Cerebellar cortex (tissue), 1 donor: Measurements from ENCODE around the gene CNGA4.

ENCODE experiments used
- DNase-seq: peaks from one replicate; pipeline ENCODE4 v3.0.0-alpha.2; 2015; ENCODE audit warnings: low spot score

CNGA4 gene

GRCh38 chr11:6238902-6239301, at the start of gene CNGA4:
TSS of gene CNGA4 (plus strand) at chr11:6239089. CDS start at chr11:6239207, 118 bp downstream.
- no peak for DNase-seq

DNA sequence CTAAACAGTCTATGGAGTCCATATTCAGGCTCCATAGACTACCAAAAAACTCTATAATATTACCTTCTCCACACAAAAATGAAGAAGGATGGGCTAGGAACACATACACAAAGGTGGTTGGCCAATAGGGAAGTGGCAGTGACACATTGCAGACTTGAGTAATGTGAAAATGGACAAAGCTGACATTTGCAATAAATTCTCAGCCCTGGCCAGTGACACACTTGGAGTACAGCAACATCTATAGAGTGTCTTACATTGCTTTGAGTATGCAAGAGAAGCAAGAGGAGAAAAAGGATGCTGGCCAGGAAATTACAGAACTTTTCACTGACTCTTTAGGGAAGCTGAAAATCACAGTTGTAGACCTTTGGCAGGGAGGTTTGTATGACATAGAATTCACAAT, 47.1 kb upstream of the CNGA4 start:
- no peak for DNase-seq

DNA sequence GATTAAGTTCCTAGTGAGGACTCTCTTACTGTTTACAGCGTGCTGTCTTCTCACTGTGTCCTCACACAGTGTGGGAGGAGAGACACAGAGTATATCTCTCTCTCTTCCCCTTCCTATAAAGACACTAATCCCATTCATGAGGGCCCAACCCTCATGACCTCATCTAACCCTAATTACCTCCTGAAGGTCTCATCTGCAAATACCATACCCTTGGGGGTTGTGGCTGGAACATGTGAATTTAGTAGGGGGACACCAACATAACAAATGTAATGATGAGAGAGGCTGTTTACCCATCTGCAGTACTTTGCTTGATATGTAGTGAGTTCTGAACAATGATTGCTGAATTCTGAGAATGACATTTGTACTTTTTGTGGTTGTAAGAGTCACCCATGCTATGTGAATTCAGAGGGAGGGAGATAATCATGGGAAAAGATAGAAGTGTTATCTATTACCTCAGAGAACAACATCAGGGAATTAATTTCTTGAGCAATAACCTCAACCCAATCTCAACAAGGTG, 44.8 kb upstream of the CNGA4 start:
- no peak for DNase-seq

- DNase-seq, result no peak
Measured at GRCh38 chr11:6196396-6196795, 42.5 kb upstream of the CNGA4 start.

GRCh38 chr11:6197466-6198200, 41.3 kb upstream of the CNGA4 start:
- DNase-seq, result no peak

GRCh38 chr11:6199174-6199810, 39.6 kb upstream of the CNGA4 start, which contains the start of gene OR52W1:
TSS of gene OR52W1 (plus strand) at chr11:6199224. CDS start at chr11:6199224, 0 bp downstream.
- no peak for DNase-seq

DNA sequence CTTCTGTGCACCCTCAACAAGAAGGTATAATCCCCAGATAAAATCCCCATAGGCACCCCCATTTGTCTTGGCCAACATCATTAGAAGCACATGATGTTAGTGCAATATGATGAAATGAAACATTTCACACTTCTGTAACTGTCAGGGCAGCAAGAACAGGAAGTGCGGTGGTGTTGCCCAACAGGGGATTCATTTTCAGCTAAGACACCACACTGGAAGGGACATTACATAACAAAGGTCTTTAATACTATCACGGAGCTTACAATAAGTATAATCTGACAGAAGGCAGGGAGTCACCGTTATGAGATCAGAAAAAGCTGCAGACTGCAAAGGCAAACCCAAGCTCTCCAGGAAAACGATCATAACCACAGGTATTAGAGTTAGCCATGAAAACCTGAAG, 37.9 kb upstream of the CNGA4 start:
- DNase-seq, result no peak

DNA sequence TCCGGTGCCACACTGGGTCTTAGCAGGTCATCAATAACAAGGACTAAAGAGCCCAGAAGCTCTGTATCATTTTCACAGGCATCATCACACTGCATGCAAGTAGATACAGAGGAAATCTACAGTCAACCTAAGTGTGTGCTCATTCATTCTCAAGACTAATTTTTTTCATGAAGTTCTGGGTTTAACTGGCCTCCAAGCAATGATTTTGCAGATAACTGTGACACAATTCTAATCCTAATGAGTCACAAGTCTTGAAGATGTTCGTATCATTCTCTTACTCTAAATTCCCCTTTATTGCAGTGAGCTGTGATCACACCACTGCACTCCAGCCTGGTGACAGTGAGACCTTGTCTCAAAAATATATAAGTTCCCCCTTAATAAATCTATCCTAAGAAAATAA, 37.4 kb upstream of the CNGA4 start:
- DNase-seq, result no peak

GRCh38 chr11:6202041-6202440, 36.8 kb upstream of the CNGA4 start:
- no peak for DNase-seq

GRCh38 chr11:6203327-6203726, 35.6 kb upstream of the CNGA4 start:
- no peak for DNase-seq

- no peak for DNase-seq
Measured at GRCh38 chr11:6204706-6205105, 34.2 kb upstream of the CNGA4 start.

- DNase-seq, result no peak
Measured at GRCh38 chr11:6205366-6205765, 33.5 kb upstream of the CNGA4 start, which contains the start of gene C11orf42. TSS of gene C11orf42 (plus strand) at chr11:6205557. CDS start at chr11:6205616, 59 bp downstream.

DNA sequence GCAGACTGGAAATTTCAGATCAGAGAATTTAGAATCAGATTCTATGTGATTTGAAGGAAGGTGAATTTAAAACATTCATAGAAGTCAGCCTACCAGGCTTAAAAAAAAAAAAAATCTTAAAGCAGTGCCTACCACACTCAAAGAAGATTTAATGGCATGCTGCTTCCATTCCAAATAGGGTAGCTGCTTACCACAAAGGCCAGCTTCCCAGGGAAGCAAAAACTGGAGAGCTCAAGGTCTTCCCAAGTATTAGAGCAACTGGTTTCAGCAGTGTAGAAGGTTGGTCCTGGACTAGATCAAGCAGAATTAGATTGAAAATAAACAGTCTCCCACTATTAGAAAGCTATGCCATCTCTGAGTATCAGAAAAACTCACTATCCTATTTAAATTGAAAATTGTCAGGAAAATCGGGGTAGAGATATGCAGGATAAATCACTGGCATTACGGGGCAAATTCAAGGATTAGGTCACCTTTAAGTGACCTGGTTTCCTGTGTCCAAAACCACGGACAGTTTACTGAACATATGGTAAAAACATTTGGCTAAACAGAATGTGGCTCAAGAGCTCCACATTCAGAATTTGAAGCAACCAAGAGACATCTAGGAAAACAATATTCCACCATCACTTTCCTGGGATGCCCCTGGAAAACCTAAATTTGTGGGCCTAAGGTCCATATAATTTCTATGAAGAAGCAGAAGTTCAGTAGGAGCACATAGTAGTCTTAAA, 32.3 kb upstream of the CNGA4 start:
- DNase-seq, result peak; percentile 71

DNA sequence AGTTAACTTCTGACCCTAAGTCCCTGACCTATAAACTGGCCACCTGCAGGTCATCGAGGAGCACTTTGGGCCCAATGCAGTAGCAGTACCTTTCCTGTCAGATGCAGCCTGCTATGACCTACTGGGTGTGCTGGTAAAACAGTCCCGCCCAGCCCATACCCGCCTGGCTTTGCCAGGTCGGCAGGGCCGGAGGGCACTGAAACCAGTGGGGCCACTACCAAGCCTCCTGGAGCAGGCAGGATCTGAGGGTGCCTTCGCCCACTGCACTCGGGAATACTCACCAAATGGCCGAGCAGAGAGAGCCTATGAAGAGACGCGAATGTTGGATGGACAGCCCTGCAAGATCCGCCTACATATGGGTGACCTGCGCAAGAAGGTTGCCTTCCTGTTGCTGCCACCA, 29.1 kb upstream of the CNGA4 start:
- no peak for DNase-seq

- DNase-seq, result no peak
Measured at GRCh38 chr11:6210274-6210955, 28.5 kb upstream of the CNGA4 start.

DNA sequence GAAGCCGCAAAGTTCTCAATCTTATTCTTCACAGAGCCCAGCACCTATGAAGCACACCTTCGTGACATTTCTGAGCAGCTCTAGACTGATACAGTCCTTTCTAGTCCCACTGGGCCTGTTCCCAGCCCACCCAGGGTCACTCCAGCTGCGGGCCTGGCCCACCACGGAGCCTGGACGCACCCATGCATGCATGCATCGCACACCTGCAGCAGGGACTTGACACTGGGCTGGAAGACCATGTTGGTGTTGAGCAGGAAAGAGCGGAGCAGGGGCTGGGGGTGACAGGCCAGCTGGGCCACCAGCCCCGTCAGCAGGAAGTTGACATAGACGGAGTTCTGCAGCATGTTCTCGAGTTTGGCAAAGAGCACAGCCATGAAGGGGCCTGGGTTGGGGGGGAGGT, 24.4 kb upstream of the CNGA4 start:
- DNase-seq, result no peak

DNA sequence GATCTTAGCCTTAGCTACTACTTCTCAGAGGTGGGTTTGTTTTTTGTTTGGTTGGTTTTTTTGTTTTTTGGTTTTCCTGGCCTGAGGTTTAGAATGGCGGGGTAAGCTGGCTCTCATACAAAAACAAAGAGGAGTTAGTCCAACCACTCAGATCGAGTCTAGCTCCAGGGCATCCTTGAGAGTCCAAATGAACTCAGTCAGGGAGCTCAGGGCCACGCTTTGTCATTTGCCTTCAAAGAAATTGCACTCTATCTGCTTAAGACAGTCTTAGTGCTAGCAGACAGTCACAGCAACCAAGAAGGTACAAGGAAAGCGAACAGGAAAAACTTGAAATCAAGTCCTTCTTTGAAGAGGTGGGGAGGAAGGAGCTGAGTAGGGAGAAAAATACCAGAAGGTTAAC, 22.4 kb upstream of the CNGA4 start:
- DNase-seq, result no peak

DNA sequence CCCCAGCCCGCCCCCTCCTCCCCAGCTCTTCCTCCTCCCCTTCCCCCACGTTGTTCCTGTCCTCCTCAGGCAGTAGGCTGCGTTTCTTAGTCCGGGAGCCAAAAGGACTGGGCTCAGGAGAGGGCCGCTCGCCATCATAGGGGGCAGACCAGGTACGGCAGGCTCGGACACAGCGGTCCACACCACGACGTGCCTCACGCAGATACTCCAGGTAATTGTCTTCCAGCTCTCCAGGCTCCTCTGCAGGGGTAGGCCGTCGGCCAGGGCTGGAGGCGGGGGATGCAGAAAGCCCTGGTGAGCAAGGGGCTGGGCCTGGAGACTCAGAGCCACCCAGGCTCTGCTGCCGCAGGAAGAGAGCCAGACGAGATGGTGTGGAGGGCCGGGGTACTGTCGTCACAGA, 21.2 kb upstream of the CNGA4 start:
- no peak for DNase-seq

GRCh38 chr11:6219359-6219758, 19.5 kb upstream of the CNGA4 start:
- no peak for DNase-seq

- no peak for DNase-seq
Measured at GRCh38 chr11:6223854-6224253, 15.0 kb upstream of the CNGA4 start.

DNA sequence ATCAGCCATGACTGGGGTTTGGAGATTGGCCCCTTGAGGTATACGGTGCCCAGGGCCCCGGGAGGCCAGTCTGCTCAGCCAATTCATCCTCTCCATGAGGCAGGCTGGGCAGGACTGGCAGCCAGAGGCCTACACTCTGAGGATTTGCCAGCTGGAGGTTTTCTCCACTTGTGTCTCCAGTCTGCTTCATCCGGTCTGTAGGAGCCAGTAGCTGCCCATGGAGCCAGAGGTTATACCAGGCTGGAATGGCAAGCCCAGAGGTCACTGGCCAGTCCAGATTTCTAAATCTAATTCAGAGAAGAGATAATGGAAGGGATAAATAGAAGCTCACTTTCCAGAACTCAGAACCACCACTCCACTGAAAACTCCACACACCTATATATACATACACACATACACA, 14.5 kb upstream of the CNGA4 start:
- DNase-seq, result no peak

DNA sequence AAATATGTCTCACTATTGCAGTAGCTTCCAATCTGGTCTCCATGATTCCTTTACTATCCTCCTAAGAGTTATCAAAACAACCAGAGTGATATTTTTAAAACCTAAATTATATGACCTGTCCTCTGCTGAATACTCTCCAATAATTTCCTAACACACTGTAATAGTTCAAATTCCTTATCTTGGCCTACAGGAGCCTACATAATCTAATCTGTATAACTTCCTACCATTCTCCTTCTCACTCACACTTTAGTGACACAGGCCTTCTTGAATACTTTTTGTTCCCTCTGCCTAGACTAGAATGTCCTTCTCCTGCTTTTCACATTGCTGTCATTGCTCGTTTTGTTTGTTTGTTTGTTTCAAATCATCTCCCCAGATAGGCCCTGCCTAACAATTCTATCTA, 13.9 kb upstream of the CNGA4 start:
- DNase-seq, result no peak
